KMS-11 (cell line): Measurements from ENCODE around the gene CCDC24.

Source experiments
- H2AFZ ChIP-seq: fragments of 200-600 bp; sonication (generic); 2 replicates; pipeline ENCODE4 v1.6.1; 2016; ENCODE audit warnings: antibody characterized with exemption, mixed run types, low read depth
- H3K27ac ChIP-seq: fragments of 200-600 bp; sonication (generic); 2 replicates; pipeline ENCODE4 v1.6.1; 2016; ENCODE audit warnings: mild to moderate bottlenecking, mixed run types
- H3K27me3 ChIP-seq: fragments of 200-600 bp; sonication (generic); 2 replicates; pipeline ENCODE4 v1.6.1; 2017; ENCODE audit warnings: mild to moderate bottlenecking, low read depth, mixed run types, moderate library complexity; ENCODE audit not compliant: insufficient read depth
- H3K36me3 ChIP-seq: fragments of 200-600 bp; sonication (generic); 2 replicates; pipeline ENCODE4 v1.6.1; 2017; ENCODE audit warnings: mild to moderate bottlenecking, mixed run types; ENCODE audit not compliant: insufficient read depth
- H3K4me1 ChIP-seq: fragments of 200-600 bp; sonication (generic); 2 replicates; pipeline ENCODE4 v1.6.1; 2016; ENCODE audit warnings: mild to moderate bottlenecking, low read depth, mixed run types; ENCODE audit not compliant: poor library complexity, severe bottlenecking
- H3K4me2 ChIP-seq: fragments of 200-600 bp; sonication (generic); 2 replicates; pipeline ENCODE4 v1.7.0; 2016; ENCODE audit warnings: mild to moderate bottlenecking, mixed run types
- H3K4me3 ChIP-seq: fragments of 200-600 bp; sonication (generic); IDR thresholded peaks from 2 replicates; pipeline ENCODE4 v1.6.1; 2017; ENCODE audit warnings: low read depth, low read length, mixed read lengths; ENCODE audit not compliant: insufficient read depth
- H3K79me2 ChIP-seq: fragments of 200-600 bp; sonication (generic); 2 replicates; pipeline ENCODE4 v1.6.1; 2016; ENCODE audit warnings: low read depth, mixed run types; ENCODE audit not compliant: insufficient read depth
- H3K9ac ChIP-seq: fragments of 200-600 bp; sonication (generic); 2 replicates; pipeline ENCODE4 v1.6.1; 2016; ENCODE audit warnings: mild to moderate bottlenecking, mixed run types
- H4K20me1 ChIP-seq: fragments of 200-600 bp; sonication (generic); 2 replicates; pipeline ENCODE4 v1.6.1; 2016; ENCODE audit warnings: mild to moderate bottlenecking, mixed run types; ENCODE audit not compliant: insufficient read depth
- CTCF ChIP-seq: fragments of 200-600 bp; sonication (generic); conservative IDR thresholded peaks from 2 replicates; pipeline ENCODE4 v1.6.1; 2017; ENCODE audit warnings: low read depth, mild to moderate bottlenecking, antibody characterized with exemption, low read length, moderate library complexity, mixed read lengths

CCDC24 gene

GRCh38 chr1:44033756-44034155, 42.4 kb downstream of the CCDC24 start:
- H3K9ac ChIP-seq, result no peak overlapping the region
- no peak overlapping the region for H3K4me3 ChIP-seq
- no peaks in the 10 kb centered on the region for H3K79me2 ChIP-seq
- no peaks in the 10 kb centered on the region for H4K20me1 ChIP-seq
- no peak overlapping the region for H2AFZ ChIP-seq
- TF ChIP-seq CTCF, result no peak
- no peak overlapping the region for H3K4me2 ChIP-seq
- no peak overlapping the region for H3K27ac ChIP-seq
- no peaks in the 10 kb centered on the region for H3K36me3 ChIP-seq
- peaks cover 28% of the 10 kb centered on the region for H3K4me1 ChIP-seq
- H3K27me3 ChIP-seq, result no peaks in the 10 kb centered on the region

GRCh38 chr1:44034423-44034822, 43.0 kb downstream of the CCDC24 start:
- H3K79me2 ChIP-seq, result no peaks in the 10 kb centered on the region
- H3K27me3 ChIP-seq, result no peaks in the 10 kb centered on the region
- H3K4me2 ChIP-seq, result no peak overlapping the region
- no peak overlapping the region for H2AFZ ChIP-seq
- no peak for TF ChIP-seq CTCF
- H4K20me1 ChIP-seq, result no peaks in the 10 kb centered on the region
- no peak overlapping the region for H3K4me3 ChIP-seq
- H3K36me3 ChIP-seq, result no peaks in the 10 kb centered on the region
- H3K27ac ChIP-seq, result no peak overlapping the region
- H3K9ac ChIP-seq, result no peak overlapping the region
- H3K4me1 ChIP-seq, result peaks cover 23% of the 10 kb centered on the region

- Histone ChIP-seq H3K4me3 (no peak overlapping the region), H4K20me1 (no peaks in the 10 kb centered on the region), H2AFZ (no peak overlapping the region), H3K4me1 (peaks cover 21% of the 10 kb centered on the region), H3K36me3 (no peaks in the 10 kb centered on the region), H3K27ac (no peak overlapping the region), H3K27me3 (no peaks in the 10 kb centered on the region), H3K4me2 (no peak overlapping the region), H3K79me2 (no peaks in the 10 kb centered on the region), H3K9ac (no peak overlapping the region)
- no peak for TF ChIP-seq CTCF
Observed at GRCh38 chr1:44034976-44035716, 43.7 kb downstream of the CCDC24 start.

GRCh38 chr1:44035726-44036408, 44.5 kb downstream of the CCDC24 start:
- Histone ChIP-seq H2AFZ (peak overlapping the region; percentile 31; the same call in 1 of the 2 replicates), H3K27ac (no peak overlapping the region), H3K4me2 (no peak overlapping the region), H3K9ac (no peak overlapping the region), H3K36me3 (no peaks in the 10 kb centered on the region), H3K27me3 (no peaks in the 10 kb centered on the region), H3K4me3 (no peak overlapping the region), H4K20me1 (no peaks in the 10 kb centered on the region), H3K4me1 (peaks cover 21% of the 10 kb centered on the region), H3K79me2 (no peaks in the 10 kb centered on the region)
- no peak for TF ChIP-seq CTCF
